ENCODE results near the gene ZNF747.

Gene ZNF747

DNA sequence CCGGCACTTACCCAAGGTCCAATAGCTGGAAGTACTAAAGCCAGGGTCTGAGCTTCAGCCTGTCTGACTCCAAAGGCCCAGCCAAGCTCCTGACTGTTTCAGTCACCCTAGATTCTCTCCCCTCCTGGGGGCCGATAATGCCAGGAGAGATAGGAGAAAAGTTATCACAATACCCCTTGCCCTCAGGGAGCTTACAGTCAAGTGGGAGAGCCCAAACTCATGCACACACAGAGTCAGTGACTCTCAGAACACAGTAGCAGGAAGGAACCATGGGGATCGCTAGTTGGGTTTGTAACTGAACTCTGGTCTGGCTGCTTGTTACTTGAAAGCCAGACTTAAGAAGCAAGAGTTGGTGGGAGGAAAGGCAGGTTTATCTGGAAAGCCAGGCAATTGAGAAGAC lies 23.1 kb downstream of the ZNF747 start:
- H3K27ac ChIP-seq: no peak overlapping the region
- no peak for TF ChIP-seq ZFX (IDR thresholded peaks at IDR 0.05; ENCODE audit: borderline replicate concordance)
- TF ChIP-seq CTCF (IDR thresholded peaks at IDR 0.05): no peak

GRCh38 chr16:30510376-30510938 lies 24.2 kb downstream of the ZNF747 start:
- no peak overlapping the region for H3K27ac ChIP-seq
- TF ChIP-seq ZFX (IDR thresholded peaks at IDR 0.05; ENCODE audit: borderline replicate concordance) (no peak), CTCF (IDR thresholded peaks at IDR 0.05) (no peak)

DNA sequence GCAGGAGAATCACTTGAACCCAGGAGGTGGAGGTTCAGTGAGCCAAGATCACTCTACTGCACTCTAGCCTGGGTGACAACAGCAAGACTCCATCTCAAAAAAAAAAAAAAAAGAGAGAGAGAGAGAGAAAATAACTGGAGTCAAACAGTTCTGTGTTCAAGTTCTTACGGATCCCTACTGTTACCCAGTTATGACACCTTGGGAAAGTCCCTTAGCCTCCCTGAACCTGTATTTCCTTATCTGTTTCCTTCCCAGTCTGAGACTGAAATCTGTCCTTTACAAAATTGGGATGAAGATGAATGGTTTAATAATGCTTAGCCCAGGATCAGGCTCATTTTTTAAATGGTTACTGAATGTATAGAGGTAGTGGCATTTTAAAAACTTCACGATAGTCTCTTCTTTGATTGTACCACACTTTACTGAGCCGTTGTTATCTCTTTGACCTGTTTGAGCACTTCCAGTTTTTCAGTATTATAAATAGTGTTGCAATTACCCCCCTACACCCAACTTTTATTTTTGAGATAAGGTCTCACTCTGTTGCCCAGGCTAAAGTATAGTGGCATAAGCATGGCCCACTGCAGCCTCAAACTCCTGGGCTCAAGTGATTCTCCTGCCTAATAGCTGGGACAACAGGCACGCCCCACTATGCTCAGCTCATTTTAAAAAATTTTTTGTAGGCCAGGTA lies 25.4 kb downstream of the ZNF747 start:
- TF ChIP-seq CTCF (IDR thresholded peaks at IDR 0.05): no peak
- no peak for TF ChIP-seq ZFX (IDR thresholded peaks at IDR 0.05; ENCODE audit: borderline replicate concordance)
- H3K27ac ChIP-seq: no peak overlapping the region

DNA sequence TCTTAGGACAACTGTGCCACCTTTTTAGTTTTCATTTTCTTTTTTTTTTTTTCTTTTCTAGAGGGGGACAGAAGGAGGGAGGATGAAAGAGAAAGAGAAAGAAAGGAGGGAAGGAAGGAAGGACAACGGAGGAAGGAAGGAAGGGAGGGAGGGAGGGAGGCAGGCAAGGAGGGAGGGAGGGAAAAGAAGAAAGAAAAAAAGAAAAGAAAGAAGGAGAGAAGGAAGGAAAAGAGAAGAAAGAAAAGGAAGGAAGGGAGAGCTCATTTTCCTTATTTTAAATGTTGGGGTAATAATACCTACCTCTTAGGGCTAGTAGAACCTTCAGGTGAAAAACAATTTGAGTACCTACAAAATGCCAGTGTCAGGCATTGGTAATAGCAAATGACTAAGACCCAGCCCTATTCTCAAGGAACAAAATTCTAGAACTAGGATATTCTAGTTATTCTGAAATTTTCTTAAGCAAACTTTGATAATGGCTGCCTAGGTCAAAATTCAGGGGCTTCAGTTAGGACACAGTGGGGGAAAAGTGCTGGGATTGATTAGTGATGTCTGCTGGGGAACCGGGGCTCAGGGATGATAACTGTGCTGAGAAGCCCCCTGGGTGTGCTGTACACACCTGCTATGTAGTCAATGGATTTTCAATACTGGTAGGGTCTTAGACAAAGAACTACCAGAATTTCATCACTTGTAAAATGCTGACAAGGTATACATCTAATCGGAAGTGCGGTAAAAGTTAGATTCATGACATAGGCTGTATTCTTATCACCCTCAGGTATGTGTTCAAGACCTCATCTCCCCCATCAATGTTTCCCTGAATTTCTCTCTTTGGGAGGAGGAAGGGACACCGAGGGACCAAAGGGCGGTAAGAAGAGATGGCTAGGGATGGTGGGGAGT lies 31.0 kb downstream of the ZNF747 start:
- TF ChIP-seq CTCF (IDR thresholded peaks at IDR 0.05): no peak
- TF ChIP-seq ZFX (IDR thresholded peaks at IDR 0.05; ENCODE audit: borderline replicate concordance): no peak
- no peak overlapping the region for H3K27ac ChIP-seq

- H3K27ac ChIP-seq: peak overlapping the region; percentile 68
- TF ChIP-seq CTCF (IDR thresholded peaks at IDR 0.05) (no peak), ZFX (IDR thresholded peaks at IDR 0.05; ENCODE audit: borderline replicate concordance) (no peak)
These were observed 35.4 kb downstream of the ZNF747 start for GRCh38 chr16:30499284-30499683.

DNA sequence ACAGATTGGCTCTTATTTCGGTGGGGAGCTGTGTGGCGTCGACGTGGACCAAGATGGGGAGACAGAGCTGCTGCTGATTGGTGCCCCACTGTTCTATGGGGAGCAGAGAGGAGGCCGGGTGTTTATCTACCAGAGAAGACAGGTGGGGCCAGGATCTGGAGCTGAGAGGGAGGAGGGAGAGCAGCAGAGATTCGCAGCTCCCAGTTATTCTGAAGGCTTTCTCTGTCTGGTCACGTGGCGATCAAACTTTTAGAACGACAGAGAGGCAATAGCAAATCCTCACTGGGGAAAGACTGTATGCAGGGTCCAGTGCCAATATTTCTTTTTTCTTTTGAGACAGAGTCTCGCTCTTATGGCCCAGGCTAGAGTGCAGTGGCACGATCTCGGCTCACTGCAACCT lies 39.9 kb downstream of the ZNF747 start:
- H3K27ac ChIP-seq: no peak overlapping the region
- TF ChIP-seq ZFX (IDR thresholded peaks at IDR 0.05; ENCODE audit: borderline replicate concordance): no peak
- no peak for TF ChIP-seq CTCF (IDR thresholded peaks at IDR 0.05)
